Cardiac muscle cell (in vitro differentiated cells and primary cell): ENCODE data around the gene RUNX2. TPM values are rescaled to one million over a fixed set of nuclear protein-coding genes. Genes with fewer than 3 reads are reported as not detected.

Experiments
- DNase-seq, 2 donors: peaks; one replicate each; pipeline versions ENCODE4 v3.0.0 to v3.0.0-alpha.2; 2010 to 2017; ENCODE audit warnings: low read depth in 1 of 2, low spot score in 1 of 2
- H3K27ac ChIP-seq: fragments of 200-600 bp; sonication (generic); 2 replicates; pipeline ENCODE4 v1.5.1; 2016
- H3K27me3 ChIP-seq: fragments of 200-600 bp; sonication (generic); 2 replicates; pipeline ENCODE4 v1.6.0; 2016; ENCODE audit warnings: control low read depth
- H3K36me3 ChIP-seq: fragments of 200-600 bp; sonication (generic); 2 replicates; pipeline ENCODE4 v1.5.1; 2016; ENCODE audit warnings: control low read depth
- H3K4me1 ChIP-seq: fragments of 200-600 bp; sonication (generic); 2 replicates; pipeline ENCODE4 v1.8.1; 2017; ENCODE audit warnings: low read depth, mild to moderate bottlenecking, mixed run types
- H3K4me3 ChIP-seq: fragments of 200-600 bp; sonication (generic); 2 replicates; pipeline ENCODE4 v1.5.1; 2016; ENCODE audit warnings: mild to moderate bottlenecking
- H3K9me3 ChIP-seq: fragments of 200-600 bp; sonication (generic); 2 replicates; pipeline ENCODE4 v1.5.1; 2017; ENCODE audit warnings: low read depth, mild to moderate bottlenecking, control low read depth
- polyA plus RNA-seq: library from polyadenylated mRNA; unstranded; fragments of >200 nt; fragmentation: Nextera tagmentation; extraction: Ambion mirVana; gene quantifications from 2 replicates; pipeline ENCODE4 v1.2.1, GENCODE V29; 2016
- total RNA-seq: library from RNA; depleted of rRNA; stranded (reverse); fragments of >200 nt; gene quantifications from 2 replicates; pipeline ENCODE4 v1.2.3, GENCODE V29; 2016
- TF ChIP-seq, protein P1 (sequence below): IDR thresholded peaks from 2 replicates; pipeline ENCODE4 v1.5.1; 2012; ENCODE audit warnings: low read depth, mild to moderate bottlenecking, low read length

RUNX2 gene
- total and polyA plus RNA-seq, 2 experiments from 2014 or later, result 1.6 to 1.9 TPM

DNA sequence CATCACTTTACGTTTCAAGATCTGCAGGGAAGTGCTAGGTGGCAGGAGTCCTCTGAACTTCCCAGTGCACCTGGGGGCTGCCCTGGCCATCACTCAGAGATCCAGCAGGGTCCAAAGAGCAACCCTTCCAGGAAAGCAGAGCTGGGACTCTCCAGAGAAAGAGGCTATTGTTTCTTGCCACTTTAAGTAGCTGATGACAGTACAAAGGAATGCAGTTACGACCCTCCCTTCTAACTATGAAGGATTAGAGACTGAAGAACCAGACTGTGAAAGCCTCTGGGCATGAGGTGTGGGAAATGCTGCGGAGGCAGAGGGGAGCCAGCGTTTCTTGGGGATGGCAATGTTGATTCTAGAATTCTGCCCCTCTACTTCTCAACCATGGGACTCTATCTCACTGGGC lies 238.8 kb downstream of the RUNX2 start:
- Histone ChIP-seq H3K4me3 (no peak overlapping the region), H3K9me3 (no peaks in the 10 kb centered on the region), H3K27me3 (no peaks in the 10 kb centered on the region), H3K36me3 (no peaks in the 10 kb centered on the region), H3K27ac (no peak overlapping the region), H3K4me1 (peaks cover 4% of the 10 kb centered on the region)
- DNase-seq, result peak; percentile 46 to 51
- TF ChIP-seq, protein P1, sequence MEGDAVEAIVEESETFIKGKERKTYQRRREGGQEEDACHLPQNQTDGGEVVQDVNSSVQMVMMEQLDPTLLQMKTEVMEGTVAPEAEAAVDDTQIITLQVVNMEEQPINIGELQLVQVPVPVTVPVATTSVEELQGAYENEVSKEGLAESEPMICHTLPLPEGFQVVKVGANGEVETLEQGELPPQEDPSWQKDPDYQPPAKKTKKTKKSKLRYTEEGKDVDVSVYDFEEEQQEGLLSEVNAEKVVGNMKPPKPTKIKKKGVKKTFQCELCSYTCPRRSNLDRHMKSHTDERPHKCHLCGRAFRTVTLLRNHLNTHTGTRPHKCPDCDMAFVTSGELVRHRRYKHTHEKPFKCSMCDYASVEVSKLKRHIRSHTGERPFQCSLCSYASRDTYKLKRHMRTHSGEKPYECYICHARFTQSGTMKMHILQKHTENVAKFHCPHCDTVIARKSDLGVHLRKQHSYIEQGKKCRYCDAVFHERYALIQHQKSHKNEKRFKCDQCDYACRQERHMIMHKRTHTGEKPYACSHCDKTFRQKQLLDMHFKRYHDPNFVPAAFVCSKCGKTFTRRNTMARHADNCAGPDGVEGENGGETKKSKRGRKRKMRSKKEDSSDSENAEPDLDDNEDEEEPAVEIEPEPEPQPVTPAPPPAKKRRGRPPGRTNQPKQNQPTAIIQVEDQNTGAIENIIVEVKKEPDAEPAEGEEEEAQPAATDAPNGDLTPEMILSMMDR, result no peak

DNA sequence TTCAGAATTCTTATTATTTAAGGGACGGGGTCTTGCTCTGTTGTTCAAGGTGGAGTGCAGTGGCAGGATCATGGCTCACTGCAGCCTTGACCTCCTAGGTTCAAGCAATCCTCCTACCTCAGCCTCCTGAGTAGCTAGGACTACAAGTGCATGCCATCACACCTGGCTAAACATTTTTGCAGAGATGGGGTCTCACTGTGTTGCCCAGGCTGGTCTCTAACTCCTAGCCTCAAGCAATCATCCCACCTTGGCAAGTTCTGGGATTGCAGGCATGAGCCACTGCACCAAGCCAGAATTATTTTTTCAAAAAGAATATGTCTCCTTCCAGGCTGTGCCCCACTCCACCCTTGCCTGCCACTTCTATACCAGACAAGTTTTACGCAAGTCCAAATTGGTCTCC lies 239.7 kb downstream of the RUNX2 start:
- H3K27me3 ChIP-seq, result no peaks in the 10 kb centered on the region
- no peak overlapping the region for H3K4me3 ChIP-seq
- H3K36me3 ChIP-seq, result no peaks in the 10 kb centered on the region
- TF ChIP-seq, protein P1, result no peak
- H3K4me1 ChIP-seq, result peaks cover 4% of the 10 kb centered on the region
- H3K9me3 ChIP-seq, result no peaks in the 10 kb centered on the region
- no peak for DNase-seq
- no peak overlapping the region for H3K27ac ChIP-seq

DNA sequence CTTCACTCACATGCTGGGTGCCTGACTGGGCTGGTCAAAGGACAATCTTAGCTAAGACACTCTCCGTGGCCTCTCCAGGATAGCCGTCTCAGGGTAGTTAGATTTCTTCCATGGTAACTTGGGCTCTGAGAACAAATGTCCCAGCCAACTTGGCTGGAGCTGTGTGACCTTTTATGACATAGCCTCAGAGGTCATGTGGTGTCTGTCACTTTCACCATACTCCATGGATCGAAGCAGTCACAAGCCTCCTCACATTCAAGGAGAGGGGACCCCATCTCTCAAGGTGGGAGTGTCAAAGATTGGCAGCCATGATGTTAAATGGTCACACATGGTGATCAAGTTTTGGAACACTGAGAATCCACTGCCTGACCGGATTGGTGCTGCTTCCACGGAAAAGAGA lies 240.5 kb downstream of the RUNX2 start:
- no peak for DNase-seq
- H3K27ac ChIP-seq, result no peak overlapping the region
- TF ChIP-seq, protein P1, result no peak

DNA sequence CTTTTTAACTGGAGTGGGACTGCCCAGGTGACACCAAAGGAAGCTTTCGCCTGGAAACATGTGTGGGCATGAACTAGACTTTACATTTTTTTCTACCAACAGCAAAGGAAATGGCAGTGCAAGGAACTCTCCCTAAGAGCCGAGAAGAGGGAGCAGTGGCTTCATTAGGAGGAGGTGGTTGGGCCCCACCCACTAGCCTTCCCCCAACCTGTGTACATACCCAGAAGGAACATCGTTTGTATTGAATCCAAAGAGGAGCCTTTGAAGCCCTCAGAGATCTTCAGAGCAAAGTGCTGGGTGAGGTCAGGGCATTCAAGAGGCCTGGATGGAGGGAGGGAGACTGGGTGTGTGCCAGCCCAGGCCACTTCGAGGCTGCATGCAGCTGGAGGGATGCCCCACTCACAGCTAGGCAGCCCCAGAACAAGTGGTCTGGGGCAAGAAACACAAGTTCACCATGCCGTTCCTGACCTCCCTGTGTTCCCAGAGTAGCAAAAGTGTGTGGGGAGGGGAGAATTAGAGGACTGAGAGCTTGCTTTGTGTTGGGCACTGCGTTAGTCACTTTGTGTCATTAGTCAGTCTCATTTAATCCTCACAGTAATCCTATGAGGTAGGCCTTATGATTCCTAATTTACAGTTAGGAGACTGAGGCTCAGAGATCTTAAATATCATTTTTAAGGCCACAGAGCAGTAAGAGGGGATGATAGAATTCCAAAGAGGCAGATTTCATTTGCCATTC lies 241.2 kb downstream of the RUNX2 start:
- H3K27ac ChIP-seq, result no peak overlapping the region
- H3K27me3 ChIP-seq, result no peaks in the 10 kb centered on the region
- no peaks in the 10 kb centered on the region for H3K36me3 ChIP-seq
- no peak overlapping the region for H3K4me3 ChIP-seq
- TF ChIP-seq, protein P1, result no peak
- H3K4me1 ChIP-seq, result peaks cover 4% of the 10 kb centered on the region
- no peaks in the 10 kb centered on the region for H3K9me3 ChIP-seq
- DNase-seq, result no peak

More for the DNA sequence above, 240.5 kb downstream of the RUNX2 start:
- Histone ChIP-seq H3K9me3 (no peaks in the 10 kb centered on the region), H3K36me3 (no peaks in the 10 kb centered on the region), H3K27me3 (no peaks in the 10 kb centered on the region), H3K4me1 (peaks cover 4% of the 10 kb centered on the region), H3K4me3 (no peak overlapping the region)

DNA sequence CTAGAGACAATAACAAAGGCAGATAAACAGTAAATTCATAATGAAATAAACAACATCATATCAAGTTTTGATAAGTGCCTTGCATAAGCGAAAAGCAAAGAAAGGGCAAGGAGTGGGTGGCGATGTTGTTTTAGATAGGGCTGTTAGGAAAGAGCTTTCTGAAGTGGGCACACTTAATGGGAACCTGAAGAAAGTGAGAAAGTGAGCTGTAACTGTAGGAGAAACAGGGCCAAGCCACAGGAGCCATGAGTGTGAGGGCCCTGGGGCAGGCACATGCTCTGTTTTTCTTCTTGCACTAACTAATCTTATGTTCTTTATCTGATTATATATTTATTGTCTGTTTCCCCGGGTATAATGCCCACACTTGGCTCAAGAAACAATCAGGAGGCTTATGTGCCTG lies 243.0 kb downstream of the RUNX2 start:
- Histone ChIP-seq H3K4me1 (peaks cover 4% of the 10 kb centered on the region), H3K4me3 (no peak overlapping the region), H3K27me3 (no peaks in the 10 kb centered on the region), H3K36me3 (no peaks in the 10 kb centered on the region), H3K27ac (no peak overlapping the region), H3K9me3 (no peaks in the 10 kb centered on the region)
- TF ChIP-seq, protein P1, result no peak
- DNase-seq, result no peak
